Lower lobe of right lung (tissue), 2 donors: Measurements from ENCODE around the gene RUVBL2. TPM values are rescaled to one million over a fixed set of nuclear protein-coding genes. Genes with fewer than 3 reads are reported as not detected.
"Not testable (repeated sequence)": the region's sequence is repeated elsewhere in the genome, so short reads cannot be mapped to it uniquely, and the experiment has no call there.

Source experiments
- ATAC-seq, 2 donors: fragments of 200-7000 bp; cut with Tn5 transposase; one replicate each; pipeline ENCODE4 v1.9.1; 2020 to 2022; ENCODE audit warnings: mild to moderate bottlenecking in 2 of 2, moderate library complexity in 2 of 2
- DNase-seq: peaks from one replicate; pipeline ENCODE4 v3.0.0-alpha.2; 2020
- H3K27ac ChIP-seq: fragments of 200-600 bp; one replicate; pipeline ENCODE4 v1.8.0; 2022
- H3K27me3 ChIP-seq: fragments of 200-600 bp; one replicate; pipeline ENCODE4 v1.8.0; 2022; ENCODE audit warnings: low read depth
- H3K36me3 ChIP-seq: fragments of 200-600 bp; one replicate; pipeline ENCODE4 v1.8.0; 2022; ENCODE audit warnings: mild to moderate bottlenecking
- H3K4me1 ChIP-seq: fragments of 200-600 bp; one replicate; pipeline ENCODE4 v1.8.0; 2022
- H3K4me3 ChIP-seq: fragments of 200-600 bp; one replicate; pipeline ENCODE4 v1.8.0; 2022; ENCODE audit warnings: mild to moderate bottlenecking
- H3K9me3 ChIP-seq: fragments of 200-600 bp; one replicate; pipeline ENCODE4 v1.8.0; 2022
- CTCF ChIP-seq: fragments of 200-600 bp; IDR thresholded peaks from one replicate; pipeline ENCODE4 v1.8.0; 2022; ENCODE audit warnings: antibody characterized with exemption, mild to moderate bottlenecking
- intact Hi-C: fragments of 100-400 bp; cut with DNase I; formaldehyde crosslinking; loops from one replicate; pipeline ENCODE4 v1.11.0; 2022
- total RNA-seq: library from RNA; stranded (reverse); fragmentation: NEBNext Ultra II Directional; extraction: Animal tissue kit (Norgen Biotek cat#: 25700); gene quantifications from one replicate; pipeline ENCODE4 v1.2.1, GENCODE V29; 2021
- donor health status: DM: no; HTN: yes; CAD: no; lungs with severe emphysema.

The RUVBL2 gene
- total RNA-seq, 1 donor from 2014 or later, result 45.3 TPM

- H3K27ac ChIP-seq, H3K4me3 ChIP-seq, H3K27me3 ChIP-seq, H3K4me1 ChIP-seq, H3K9me3 ChIP-seq, DNase-seq, ATAC-seq, intact Hi-C loops, H3K36me3 ChIP-seq: not testable (repeated sequence)
Observed at GRCh38 chr19:49050376-49051033, 56.8 kb downstream of the RUVBL2 start.

- no peak overlapping the region for H3K27ac ChIP-seq
- peak; percentile 40 for TF ChIP-seq CTCF
- no peaks in the 10 kb centered on the region for H3K36me3 ChIP-seq
- H3K4me3 ChIP-seq, result peak overlapping the region; percentile 71
- no peaks in the 10 kb centered on the region for H3K9me3 ChIP-seq
- ATAC-seq (peak; percentile 87 to 90), DNase-seq (peak; percentile 70)
- H3K4me1 ChIP-seq, result peaks cover 25% of the 10 kb centered on the region
- intact Hi-C loops, result no loop called here
- peaks cover 21% of the 10 kb centered on the region for H3K27me3 ChIP-seq
Observed at GRCh38 chr19:49056101-49056901, 62.6 kb downstream of the RUVBL2 start.

GRCh38 chr19:49056902-49057596, 63.4 kb downstream of the RUVBL2 start:
- H3K4me3 ChIP-seq, result peak overlapping the region; percentile 71
- ATAC-seq, result peak; percentile 25 to 53
- H3K9me3 ChIP-seq, intact Hi-C loops, H3K36me3 ChIP-seq, DNase-seq, H3K27ac ChIP-seq: not testable (repeated sequence)
- H3K4me1 ChIP-seq, result peaks cover 25% of the 10 kb centered on the region
- H3K27me3 ChIP-seq, result peaks cover 25% of the 10 kb centered on the region

GRCh38 chr19:49057636-49058234, 64.0 kb downstream of the RUVBL2 start, which contains the start of gene CGB7:
Gene CGB7, minus strand, starts transcription at chr19:49057749. Its CDS starts 2,374 bp downstream, at chr19:49055375.
- Histone ChIP-seq H3K27ac (no peak within 1 kb of the TSS), H3K4me1 (peaks cover 25% of the 10 kb centered on the region), H3K9me3 (no peaks in the 10 kb centered on the region), H3K4me3 (peak within 1 kb of the TSS; percentile 71), H3K36me3 (no peaks in the 10 kb centered on the region), H3K27me3 (peaks cover 28% of the 10 kb centered on the region)
- intact Hi-C loops, result no loop called here
- TF ChIP-seq CTCF, result no peak
- DNase-seq, result peak; percentile 84
- peak; percentile 81 to 86 for ATAC-seq

- intact Hi-C loops, result no loop called here
- Histone ChIP-seq H3K27ac (no peak overlapping the region), H3K4me1 (peaks cover 25% of the 10 kb centered on the region), H3K27me3 (peaks cover 28% of the 10 kb centered on the region), H3K4me3 (no peak overlapping the region), H3K36me3 (no peaks in the 10 kb centered on the region), H3K9me3 (no peaks in the 10 kb centered on the region)
- no peak for DNase-seq
- ATAC-seq, result no peak
- no peak for TF ChIP-seq CTCF
Observed at GRCh38 chr19:49058562-49058961, 64.9 kb downstream of the RUVBL2 start.

- no peak for ATAC-seq
- intact Hi-C loops, result no loop called here
- H3K27me3 ChIP-seq, result peaks cover 28% of the 10 kb centered on the region
Observed at GRCh38 chr19:49059053-49059452, 65.4 kb downstream of the RUVBL2 start.

More at GRCh38 chr19:49059053-49059452, 65.4 kb downstream of the RUVBL2 start:
- Histone ChIP-seq H3K27ac (no peak overlapping the region), H3K9me3 (no peaks in the 10 kb centered on the region), H3K36me3 (no peaks in the 10 kb centered on the region), H3K4me3 (no peak overlapping the region), H3K4me1 (peaks cover 25% of the 10 kb centered on the region)
- no peak for DNase-seq
- TF ChIP-seq CTCF, result no peak
